Measurements from ENCODE around the gene KNDC1.

KNDC1 gene

GRCh38 chr10:133198621-133199487, 38.8 kb downstream of the KNDC1 start:
- DNase-seq, result no peak
- in situ Hi-C loops (cut with HindIII; ENCODE audit: low pct_ligation_motif_present, low pct_unique_long_range_greater_than_20kb, low sequenced_read_pairs), result no loop called here

- in situ Hi-C loops (cut with HindIII; ENCODE audit: low pct_ligation_motif_present, low pct_unique_long_range_greater_than_20kb, low sequenced_read_pairs), result no loop called here
- no peak for DNase-seq
These were observed 39.5 kb downstream of the KNDC1 start for GRCh38 chr10:133199488-133199885.

DNA sequence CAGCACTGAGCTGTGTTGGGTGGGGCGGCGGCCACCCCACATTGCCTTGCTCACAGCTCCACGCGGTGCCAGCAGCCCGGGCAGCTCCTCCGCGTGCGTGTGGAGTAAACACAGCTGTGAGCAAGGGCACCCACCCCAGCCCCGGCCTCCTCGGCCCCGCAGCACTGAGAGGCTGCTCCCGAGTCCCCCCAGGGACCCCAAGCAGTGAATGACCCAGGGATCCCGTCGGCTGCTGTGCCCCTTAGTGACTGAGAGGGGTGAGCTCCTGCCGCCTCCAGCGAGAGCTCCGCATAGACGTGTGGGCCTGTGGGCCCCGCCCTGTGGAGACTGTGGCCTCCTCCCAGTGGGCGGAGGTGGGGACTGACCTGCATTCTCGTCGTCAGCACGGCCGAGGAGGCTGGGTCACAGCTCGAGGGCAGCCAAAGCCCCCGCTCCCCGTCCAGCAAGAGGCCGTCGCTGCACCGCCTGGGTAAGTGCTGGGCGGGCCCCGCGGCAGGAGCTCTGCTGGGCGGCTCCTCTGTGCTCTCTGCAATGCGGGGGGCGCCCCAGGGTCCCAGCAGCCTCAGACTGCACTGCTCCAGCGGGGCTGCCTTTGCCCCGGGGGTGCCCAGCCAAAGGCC, 40.1 kb downstream of the KNDC1 start:
- no peak for DNase-seq
- in situ Hi-C loops (cut with HindIII; ENCODE audit: low pct_ligation_motif_present, low pct_unique_long_range_greater_than_20kb, low sequenced_read_pairs), result no loop called here

DNA sequence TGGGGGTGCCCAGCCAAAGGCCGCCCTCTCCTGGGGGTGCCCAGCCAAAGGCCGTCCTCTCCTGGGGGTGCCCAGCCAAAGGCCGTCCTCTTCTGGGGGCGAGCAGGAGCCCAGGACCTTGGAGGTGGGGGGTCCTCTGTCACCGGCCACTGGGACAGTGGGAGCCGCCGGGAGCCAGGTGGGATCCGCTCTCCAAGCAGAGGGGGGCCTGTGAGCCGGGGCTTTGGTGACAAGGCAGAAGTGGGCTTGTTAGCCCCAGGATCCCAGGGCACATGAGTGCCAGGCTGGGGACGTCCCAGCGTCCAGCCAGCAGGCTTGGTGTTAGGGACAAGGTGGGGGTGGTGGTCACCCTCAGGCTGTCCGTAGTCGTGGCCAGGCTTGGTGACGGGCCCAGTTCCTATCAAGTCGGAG, 40.6 kb downstream of the KNDC1 start:
- DNase-seq, result no peak
- in situ Hi-C loops (cut with HindIII; ENCODE audit: low pct_ligation_motif_present, low pct_unique_long_range_greater_than_20kb, low sequenced_read_pairs), result no loop called here

DNA sequence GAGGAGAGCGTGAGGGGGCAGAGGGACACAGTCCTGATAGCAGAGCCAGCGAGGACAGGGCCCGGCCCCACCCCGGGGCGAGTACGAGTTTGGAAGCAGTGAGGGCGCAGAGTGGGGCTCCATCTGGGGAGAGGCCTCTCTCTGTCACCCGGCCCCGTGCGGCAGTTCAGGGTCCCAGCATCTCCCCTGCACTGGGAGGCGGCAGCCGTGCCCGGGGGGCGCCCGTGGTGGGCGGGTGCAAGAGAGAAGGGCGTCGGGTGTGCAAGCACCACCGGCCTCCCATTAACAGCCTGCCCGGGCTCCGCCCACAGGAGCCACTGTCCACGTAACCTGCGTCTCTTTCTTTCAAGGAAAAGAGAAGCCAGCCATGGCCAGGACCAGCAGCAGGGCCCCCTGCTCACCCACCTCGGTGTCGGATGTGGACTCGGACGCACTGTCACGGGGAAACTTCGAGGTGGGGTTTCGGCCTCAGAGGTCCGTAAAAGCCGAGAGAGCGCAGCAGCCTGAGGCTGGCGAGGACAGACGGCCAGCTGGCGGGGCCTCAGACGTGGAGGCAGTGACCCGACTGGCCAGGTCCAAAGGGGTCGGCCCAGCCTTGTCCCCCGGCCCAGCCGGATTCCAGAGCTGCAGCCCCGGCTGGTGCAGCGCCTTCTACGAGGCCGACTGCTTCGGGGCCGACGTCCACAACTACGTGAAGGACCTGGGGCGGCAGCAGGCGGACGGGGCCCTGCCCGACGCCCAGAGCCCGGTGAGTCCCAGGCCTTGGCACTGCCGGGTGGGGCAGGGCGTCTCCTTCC, 41.3 kb downstream of the KNDC1 start:
- in situ Hi-C loops (cut with HindIII; ENCODE audit: low pct_ligation_motif_present, low pct_unique_long_range_greater_than_20kb, low sequenced_read_pairs), result no loop called here
- no peak for DNase-seq

GRCh38 chr10:133201948-133202725, 42.1 kb downstream of the KNDC1 start:
- DNase-seq, result no peak
- in situ Hi-C loops (cut with HindIII; ENCODE audit: low pct_ligation_motif_present, low pct_unique_long_range_greater_than_20kb, low sequenced_read_pairs), result no loop called here

- no peak for DNase-seq
- in situ Hi-C loops (cut with HindIII; ENCODE audit: low pct_ligation_motif_present, low pct_unique_long_range_greater_than_20kb, low sequenced_read_pairs), result no loop called here
These were observed 43.0 kb downstream of the KNDC1 start for GRCh38 chr10:133202778-133203651.

GRCh38 chr10:133203652-133204195, 43.7 kb downstream of the KNDC1 start:
- DNase-seq, result no peak
- in situ Hi-C loops (cut with HindIII; ENCODE audit: low pct_ligation_motif_present, low pct_unique_long_range_greater_than_20kb, low sequenced_read_pairs), result no loop called here

GRCh38 chr10:133204226-133205015, 44.4 kb downstream of the KNDC1 start:
- in situ Hi-C loops (cut with HindIII; ENCODE audit: low pct_ligation_motif_present, low pct_unique_long_range_greater_than_20kb, low sequenced_read_pairs), result no loop called here
- no peak for DNase-seq

DNA sequence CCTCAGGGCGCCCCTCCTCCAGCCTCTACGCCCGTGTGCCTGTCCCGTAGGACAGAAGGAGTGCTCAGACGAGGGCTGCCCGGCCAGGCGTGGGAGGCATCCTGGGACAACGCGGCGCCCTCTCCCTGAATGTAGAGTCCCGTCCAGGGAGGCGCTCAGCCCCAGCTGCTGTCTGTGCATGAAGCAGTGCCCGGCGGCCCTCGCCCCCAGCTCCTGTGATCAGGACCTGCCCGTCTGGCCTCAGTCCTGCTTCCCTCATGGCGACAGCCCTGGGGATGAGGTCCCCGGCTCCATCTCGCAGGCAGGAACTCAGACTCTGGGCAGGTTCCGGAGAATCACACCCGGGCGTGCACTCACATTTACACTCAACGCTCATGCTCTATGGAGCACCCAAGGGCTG, 45.1 kb downstream of the KNDC1 start:
- in situ Hi-C loops (cut with HindIII; ENCODE audit: low pct_ligation_motif_present, low pct_unique_long_range_greater_than_20kb, low sequenced_read_pairs), result no loop called here
- DNase-seq, result no peak

DNA sequence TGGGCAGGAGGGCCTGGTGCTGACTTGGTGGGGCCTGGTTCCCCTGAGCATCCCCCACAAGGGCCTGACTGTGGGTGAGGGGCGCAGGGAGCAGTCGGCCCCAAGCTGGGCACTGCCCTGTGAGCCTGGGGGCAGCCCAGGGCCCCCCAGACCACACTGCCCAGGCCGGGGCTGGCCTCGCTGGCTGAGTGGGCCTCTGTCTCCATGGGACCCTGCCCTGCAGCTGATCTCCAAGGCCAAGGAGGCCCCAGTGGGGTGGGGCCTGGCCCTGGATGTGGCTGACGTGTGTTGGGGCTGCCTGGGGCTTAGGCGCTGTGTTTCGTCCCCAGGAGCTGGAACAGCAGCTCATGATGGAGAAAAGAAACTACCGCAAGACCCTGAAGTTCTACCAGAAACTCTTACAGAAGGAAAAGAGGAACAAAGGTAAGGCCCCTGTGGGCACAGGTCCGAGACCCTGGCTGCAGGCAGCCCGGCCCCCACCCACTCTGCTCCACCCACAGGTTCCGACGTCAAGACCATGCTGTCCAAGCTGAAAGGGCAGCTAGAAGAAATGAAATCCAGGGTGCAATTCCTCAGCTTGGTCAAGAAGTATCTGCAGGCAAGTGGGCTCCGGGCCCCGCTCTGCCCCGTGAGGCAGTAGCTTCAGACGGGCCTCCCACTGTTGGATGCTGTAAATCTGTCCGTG, 46.5 kb downstream of the KNDC1 start:
- in situ Hi-C loops (cut with HindIII; ENCODE audit: low pct_ligation_motif_present, low pct_unique_long_range_greater_than_20kb, low sequenced_read_pairs), result no loop called here
- no peak for DNase-seq

GRCh38 chr10:133207041-133207600, 47.1 kb downstream of the KNDC1 start:
- in situ Hi-C loops (cut with HindIII; ENCODE audit: low pct_ligation_motif_present, low pct_unique_long_range_greater_than_20kb, low sequenced_read_pairs), result no loop called here
- no peak for DNase-seq

GRCh38 chr10:133207627-133208026, 47.6 kb downstream of the KNDC1 start:
- in situ Hi-C loops (cut with HindIII; ENCODE audit: low pct_ligation_motif_present, low pct_unique_long_range_greater_than_20kb, low sequenced_read_pairs), result no loop called here
- DNase-seq, result no peak

- no peak for DNase-seq
- in situ Hi-C loops (cut with HindIII; ENCODE audit: low pct_ligation_motif_present, low pct_unique_long_range_greater_than_20kb, low sequenced_read_pairs), result no loop called here
These were observed 48.4 kb downstream of the KNDC1 start for GRCh38 chr10:133208466-133208865.

- in situ Hi-C loops (cut with HindIII; ENCODE audit: low pct_ligation_motif_present, low pct_unique_long_range_greater_than_20kb, low sequenced_read_pairs), result no loop called here
- DNase-seq, result no peak
These were observed 49.1 kb downstream of the KNDC1 start for GRCh38 chr10:133209117-133209516.

DNA sequence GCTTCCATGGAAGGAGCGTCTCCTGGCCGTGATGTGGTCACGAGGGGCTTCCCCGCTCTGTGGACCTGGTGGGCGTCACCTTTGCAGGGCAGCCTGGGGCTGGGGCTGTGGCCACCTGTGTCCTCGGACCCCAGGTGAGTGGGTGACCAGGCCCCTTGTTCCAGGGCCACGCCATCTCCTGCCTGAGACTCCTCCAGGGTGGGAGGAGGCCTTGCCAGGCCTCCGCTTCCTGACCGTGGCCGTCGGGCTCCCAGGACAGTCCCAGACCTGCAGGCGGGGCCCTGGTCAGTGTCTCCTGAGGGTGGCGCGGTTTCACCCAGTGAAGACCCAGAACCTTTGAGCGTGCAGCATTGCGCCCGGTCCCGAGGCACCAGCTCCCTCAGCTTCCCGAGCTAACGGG, 49.6 kb downstream of the KNDC1 start:
- in situ Hi-C loops (cut with HindIII; ENCODE audit: low pct_ligation_motif_present, low pct_unique_long_range_greater_than_20kb, low sequenced_read_pairs), result no loop called here
- DNase-seq, result no peak
